Fibroblast of the conjunctiva (primary cell): Measurements from ENCODE around the gene PAPPA.

Experiments used
- DNase-seq: peaks from one replicate; pipeline ENCODE4 v3.0.0-alpha.2; 2010; ENCODE audit warnings: low read depth

Gene PAPPA

DNA sequence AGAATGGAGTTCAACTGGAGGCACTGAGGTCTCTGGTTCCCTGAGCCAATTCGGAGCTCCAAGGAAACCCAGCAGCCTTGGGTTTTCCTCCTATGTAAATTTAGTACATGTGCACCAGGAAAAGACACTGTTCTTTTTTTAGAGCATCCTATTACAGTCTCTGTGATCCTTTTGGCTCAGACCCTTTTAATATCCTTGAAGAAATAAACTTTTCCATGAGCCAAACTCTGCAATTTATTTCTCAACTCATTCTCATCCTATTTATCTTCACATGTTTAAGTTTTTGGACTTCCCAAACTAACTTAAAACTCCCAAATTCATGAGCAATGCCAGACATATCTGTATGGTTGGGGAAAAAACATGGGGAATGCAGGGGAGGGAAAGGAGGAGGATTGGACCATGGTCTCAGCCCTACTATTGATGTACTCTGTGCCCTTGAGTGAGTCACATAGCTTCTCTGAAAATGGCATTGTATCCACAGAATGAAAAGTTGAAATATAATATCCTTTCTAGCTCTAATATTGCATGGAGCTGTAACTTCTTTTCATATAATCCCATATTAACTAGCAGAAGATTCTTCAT is 76.6 kb downstream of the PAPPA start:
- no peak for DNase-seq

DNA sequence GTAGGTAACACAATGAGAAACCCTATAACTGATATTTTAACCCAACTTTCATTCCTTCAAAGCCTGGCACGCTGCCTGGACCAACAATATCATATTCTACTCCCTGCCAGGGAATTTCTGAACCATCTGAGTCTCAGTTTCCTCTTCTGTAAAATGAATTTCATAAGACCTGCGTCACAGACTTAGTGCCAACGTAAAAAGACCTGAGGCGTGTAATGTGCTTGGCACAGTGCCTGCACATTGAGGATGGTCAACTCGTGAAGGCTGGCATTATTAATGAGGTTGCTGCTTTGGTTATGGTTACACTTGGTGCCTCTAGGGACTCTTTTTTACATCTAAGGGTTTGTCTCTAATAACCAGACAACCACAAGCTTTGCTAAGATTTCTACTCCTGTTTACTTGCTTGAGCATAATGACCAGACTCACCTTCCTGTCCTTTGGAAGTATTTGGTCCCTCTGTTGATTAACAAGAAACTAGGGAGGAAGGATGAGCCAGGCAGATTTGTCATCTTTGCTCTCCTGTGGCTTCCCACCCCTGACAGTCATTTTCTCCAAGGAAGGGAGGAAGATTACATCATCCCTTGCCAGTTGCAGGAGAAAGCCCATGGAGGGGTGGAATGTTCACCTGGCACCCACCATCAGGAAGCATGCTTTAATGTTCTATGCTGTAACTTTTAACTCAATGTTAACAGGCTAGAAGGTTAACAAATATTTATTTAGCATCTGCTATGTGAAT is 79.0 kb downstream of the PAPPA start:
- DNase-seq = no peak

DNA sequence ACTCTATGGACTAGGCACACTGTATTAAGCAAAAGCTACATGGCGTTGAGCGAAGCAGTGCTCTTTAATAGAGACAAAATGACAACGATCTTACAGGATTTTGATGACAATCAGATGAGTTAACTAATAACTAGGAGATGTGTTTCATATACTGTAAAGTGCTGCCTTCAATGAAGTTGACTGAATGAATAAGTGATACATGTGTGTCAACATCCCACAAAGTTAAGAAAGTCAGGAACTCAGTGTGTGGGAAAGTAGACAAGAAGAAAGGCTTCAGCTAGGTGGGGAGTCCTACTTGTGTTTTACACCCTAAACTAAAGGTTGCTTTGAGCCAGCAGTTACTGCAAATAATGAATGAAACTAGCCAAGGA is 79.6 kb downstream of the PAPPA start:
- DNase-seq = no peak

- peak; percentile 81 for DNase-seq
Measured at GRCh38 chr9:116234081-116234480, 80.5 kb downstream of the PAPPA start.

- no peak for DNase-seq
Measured at GRCh38 chr9:116236979-116237378, 83.4 kb downstream of the PAPPA start.

GRCh38 chr9:116237456-116237855 is 83.9 kb downstream of the PAPPA start:
- DNase-seq = no peak

DNA sequence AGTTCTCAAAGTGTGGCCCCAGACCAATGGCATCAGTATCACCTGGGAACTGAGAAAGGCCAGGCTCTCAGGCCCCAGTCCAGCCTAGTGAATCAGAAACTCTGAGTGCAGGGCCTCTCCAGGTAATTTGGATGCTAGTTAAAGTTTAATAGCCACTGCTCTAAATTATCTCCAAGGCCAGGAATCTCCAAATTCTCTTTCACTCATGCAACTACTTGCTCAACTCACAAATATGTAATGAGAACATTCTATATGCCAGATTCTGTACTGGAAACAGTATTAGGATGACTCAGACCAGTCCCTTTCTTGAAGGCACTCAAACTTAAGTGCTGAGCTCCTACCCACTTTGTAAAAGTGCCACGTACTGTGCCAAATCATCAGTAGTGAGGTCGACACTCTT is 84.6 kb downstream of the PAPPA start:
- DNase-seq = peak; percentile 51

DNA sequence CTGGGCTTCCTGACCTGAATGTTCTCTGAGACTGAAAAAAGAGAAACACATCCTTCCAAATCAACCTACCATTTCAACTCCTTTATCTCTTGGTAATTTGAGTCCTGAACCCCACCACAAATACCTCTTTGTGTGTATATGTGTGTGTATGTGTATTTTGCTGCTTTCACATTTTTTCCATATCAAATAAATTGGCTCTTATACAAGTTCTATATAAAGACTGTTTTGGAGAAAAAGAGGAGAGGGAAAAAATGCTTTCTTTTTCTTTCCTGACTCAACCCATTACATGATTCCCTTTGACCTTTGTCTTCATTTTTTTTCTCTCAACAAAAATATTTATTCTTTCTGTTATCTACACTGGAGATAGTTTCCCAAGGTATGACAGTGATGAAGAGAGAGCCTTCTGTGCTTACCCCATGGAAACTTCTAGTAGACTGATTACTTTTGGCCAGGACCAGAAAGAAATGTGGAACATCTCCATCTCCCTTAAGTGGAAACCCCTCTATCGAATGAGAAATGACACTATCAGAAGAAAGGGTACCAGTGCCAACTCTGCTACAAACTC is 85.3 kb downstream of the PAPPA start:
- no peak for DNase-seq

GRCh38 chr9:116243708-116244107 is 90.1 kb downstream of the PAPPA start:
- DNase-seq = no peak

DNA sequence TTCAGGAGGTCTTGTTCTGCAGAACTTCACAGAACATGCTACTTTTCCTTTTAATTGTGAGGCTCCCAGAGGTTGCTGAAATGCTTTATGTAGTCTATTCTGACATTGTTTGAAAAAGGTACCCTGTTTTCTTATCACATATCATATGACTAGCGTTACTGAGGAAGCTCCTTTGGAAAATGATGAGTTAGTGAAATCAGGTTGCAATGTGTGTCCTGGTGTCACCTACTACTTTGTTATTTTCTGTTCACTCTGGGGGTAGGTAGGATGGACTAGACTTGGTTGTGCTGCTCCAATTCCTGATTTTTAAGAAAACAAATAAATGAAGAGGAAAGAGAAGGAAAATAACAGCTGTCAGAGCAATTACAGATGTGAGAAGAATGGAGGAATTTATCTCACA is 93.7 kb downstream of the PAPPA start:
- no peak for DNase-seq

- no peak for DNase-seq
Measured at GRCh38 chr9:116247791-116248374, 94.3 kb downstream of the PAPPA start.

- peak; percentile 27 for DNase-seq
Measured at GRCh38 chr9:116250891-116251290, 97.3 kb downstream of the PAPPA start.

DNA sequence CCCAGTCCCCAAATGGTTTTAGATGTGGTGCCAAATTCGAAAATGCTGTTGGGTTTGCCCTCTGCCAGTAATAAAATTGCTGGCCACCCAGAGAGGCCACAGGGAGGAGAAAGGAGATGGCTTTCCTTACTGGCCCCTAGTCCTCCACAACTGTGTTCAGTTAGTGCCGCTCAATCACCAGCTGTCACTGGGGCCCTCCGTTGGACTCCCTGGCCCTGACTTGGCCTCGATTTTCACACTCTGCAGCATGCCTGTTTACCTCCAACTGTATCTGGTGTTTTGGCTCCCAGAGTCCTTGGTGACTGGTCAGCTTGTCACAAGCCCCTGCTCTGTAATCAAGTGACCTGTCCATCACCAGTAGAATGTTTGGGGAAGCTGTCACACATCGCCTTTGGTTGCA is 97.8 kb downstream of the PAPPA start:
- no peak for DNase-seq

- no peak for DNase-seq
Measured at GRCh38 chr9:116260531-116260930, 106.9 kb downstream of the PAPPA start.

- no peak for DNase-seq
Measured at GRCh38 chr9:116262448-116262847, 108.9 kb downstream of the PAPPA start.

- no peak for DNase-seq
Measured at GRCh38 chr9:116264361-116264760, 110.8 kb downstream of the PAPPA start.

DNA sequence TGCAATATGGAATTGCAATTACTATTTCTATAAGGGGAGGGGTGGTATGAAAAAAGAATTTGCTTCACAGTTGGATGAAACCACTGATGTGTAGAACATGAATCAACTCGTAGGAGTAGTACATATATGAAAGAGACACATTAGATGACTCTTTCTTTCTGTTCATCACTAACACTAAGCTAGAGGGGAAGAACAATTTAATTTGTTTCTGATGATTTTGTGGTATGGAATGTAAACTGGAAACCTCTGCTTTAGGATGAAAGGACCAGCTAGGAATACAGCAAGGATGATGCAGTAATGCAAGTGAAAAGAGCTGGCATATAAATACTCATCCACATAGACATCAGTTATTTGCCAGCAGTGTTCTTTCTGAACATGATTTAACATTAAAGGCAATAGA is 113.4 kb downstream of the PAPPA start:
- DNase-seq = no peak

- DNase-seq = no peak
Measured at GRCh38 chr9:116269250-116269649, 115.7 kb downstream of the PAPPA start.

DNA sequence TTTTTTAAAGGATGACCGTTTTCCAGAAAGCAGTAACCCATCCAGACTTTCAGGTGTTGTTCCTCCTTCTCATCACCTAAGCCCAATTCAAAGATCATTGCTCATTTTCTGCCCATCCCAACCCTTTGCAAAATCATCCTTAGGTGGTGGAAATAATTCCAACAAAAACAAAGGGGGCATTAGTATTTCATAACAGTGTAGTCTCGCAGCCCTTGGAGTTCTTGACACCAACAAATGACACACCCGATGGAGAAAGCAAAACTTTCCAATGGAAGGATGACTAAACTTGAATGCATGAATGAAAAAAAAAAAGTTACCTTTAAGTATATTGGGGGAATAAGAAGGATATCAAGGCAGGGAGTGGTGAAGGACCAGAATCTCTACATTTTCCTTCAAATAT is 117.0 kb downstream of the PAPPA start:
- no peak for DNase-seq

GRCh38 chr9:116271340-116271739 is 117.7 kb downstream of the PAPPA start:
- DNase-seq = no peak

DNA sequence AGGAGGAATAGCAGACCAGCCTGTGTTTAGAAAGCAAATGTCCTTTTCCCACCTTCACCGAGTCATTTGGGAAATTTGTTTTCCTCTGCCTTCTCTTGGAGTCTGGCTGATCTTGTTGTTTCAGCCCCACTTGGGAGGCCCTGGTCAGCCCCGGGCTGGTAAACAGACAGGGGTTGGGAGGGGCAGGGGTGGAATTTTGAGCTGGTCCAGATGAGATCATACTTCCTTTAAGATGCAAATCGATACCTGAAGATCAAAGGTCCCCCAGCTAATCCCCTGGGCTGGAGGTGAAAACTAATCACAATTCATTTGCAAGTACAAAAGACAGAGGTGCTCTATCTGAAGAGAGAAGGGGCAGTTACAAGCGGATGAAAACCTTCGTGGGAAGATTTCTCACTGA is 118.4 kb downstream of the PAPPA start:
- DNase-seq = no peak

DNA sequence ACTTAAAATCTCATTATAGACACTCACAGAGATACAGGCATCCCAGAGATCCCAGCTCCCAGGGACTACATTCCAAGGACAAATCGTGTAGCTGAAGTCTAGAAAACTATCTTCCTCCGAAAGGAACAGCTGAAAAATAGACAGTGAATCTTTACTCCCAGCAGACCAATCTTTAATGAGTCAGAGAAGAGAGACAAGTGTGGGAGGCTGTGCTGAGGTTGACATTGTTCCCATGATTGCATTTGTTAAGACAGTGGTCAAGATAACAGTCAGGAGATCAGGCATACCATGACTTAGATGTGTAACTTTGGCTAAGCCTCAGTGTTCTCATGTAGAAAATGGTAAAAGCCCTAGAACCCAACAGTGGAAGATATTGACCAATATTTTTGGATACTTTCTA is 120.7 kb downstream of the PAPPA start:
- DNase-seq = no peak

DNA sequence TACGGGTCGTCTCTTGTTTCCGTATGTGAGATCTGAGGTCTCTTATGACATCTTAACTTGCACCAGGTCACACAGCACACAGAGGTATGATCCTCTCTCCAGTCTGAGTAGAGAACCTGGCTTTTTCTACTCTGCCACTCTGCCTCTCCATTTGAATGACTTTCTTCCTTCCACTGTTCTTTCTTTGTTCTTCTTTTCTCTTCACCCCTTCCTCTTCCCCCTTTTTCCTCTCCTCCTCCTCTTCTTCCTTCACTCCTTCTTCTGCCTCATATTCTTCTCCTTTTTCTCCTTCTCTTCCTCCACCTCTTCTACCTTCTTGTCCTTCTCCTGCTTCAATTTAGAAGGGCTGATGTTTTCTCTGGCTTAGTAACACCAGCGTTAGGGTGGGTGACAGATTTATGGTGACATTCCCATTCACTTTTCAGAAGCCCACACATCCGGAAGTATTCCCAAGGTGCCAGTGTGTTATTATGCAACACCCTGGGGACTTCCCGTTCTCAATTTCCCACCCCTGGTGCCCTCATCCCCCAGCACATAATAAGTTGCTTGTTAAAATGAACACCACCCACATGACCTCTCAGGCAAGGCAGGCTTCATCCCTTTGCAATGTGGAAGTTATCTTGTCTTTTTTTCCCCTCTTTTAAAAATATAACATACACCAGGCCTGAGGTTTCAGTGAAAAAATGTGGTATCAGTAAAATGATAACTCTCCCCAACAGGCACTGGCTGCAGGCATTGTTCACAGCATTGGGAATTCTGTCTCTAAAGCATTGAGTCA is 122.0 kb downstream of the PAPPA start:
- no peak for DNase-seq
